BJ (cell line): ENCODE data around the gene TULP3. TPM values are rescaled to one million over a fixed set of nuclear protein-coding genes. Genes with fewer than 3 reads are reported as not detected.

Experiments used
- CTCF ChIA-PET: fragments of 350-600 bp; formaldehyde crosslinking; extraction: SDS; loops from one replicate; lab custom pipeline; 2021; ENCODE audit warnings: antibody characterized with exemption, inconsistent platforms; lab: Yijun Ruan, JAX
- POLR2A ChIA-PET: fragments of 300-600 bp; sonication (Branson Sonifier 250); formaldehyde crosslinking; extraction: SDS; loops from one replicate; lab custom pipeline; 2021; ENCODE audit warnings: antibody characterized with exemption; lab: Charles Lee
- DNase-seq: peaks from one replicate; pipeline ENCODE4 v3.0.0-alpha.2; 2011; ENCODE audit warnings: low read depth
- H3K27me3 ChIP-seq: 2 replicates; pipeline ENCODE4 v1.6.0; 2011; ENCODE audit warnings: low read length; ENCODE audit not compliant: control insufficient read depth, insufficient read depth
- H3K36me3 ChIP-seq: 2 replicates; pipeline ENCODE4 v1.5.1; 2011; ENCODE audit warnings: low read length; ENCODE audit not compliant: control insufficient read depth, insufficient read depth
- H3K4me3 ChIP-seq: 2 replicates; pipeline ENCODE4 v1.5.1; 2011; ENCODE audit warnings: low read depth, mild to moderate bottlenecking, control low read depth, low read length
- CTCF ChIP-seq: IDR thresholded peaks from 2 replicates; pipeline ENCODE4 v1.5.1; 2011; ENCODE audit warnings: low read depth, mild to moderate bottlenecking, control low read depth, inconsistent platforms, low read length, moderate library complexity; ENCODE audit not compliant: insufficient read depth
- polyA minus RNA-seq: library from RNA; depleted of rRNA, polyadenylated mRNA; stranded (reverse); fragments of >200 nt; gene quantifications from 2 replicates; pipeline ENCODE4 v1.2.3, GENCODE V29; 2011; rRNA and poly(A)+ RNA removed
- polyA plus RNA-seq: library from polyadenylated mRNA; depleted of rRNA; stranded (reverse); fragments of >200 nt; gene quantifications from 2 replicates; pipeline ENCODE4 v1.2.3, GENCODE V29; 2011; rRNA removed

TULP3 gene
- polyA plus RNA-seq (42.1 and 43.7 TPM in 2 replicates), polyA minus RNA-seq (27.2 and 37.3 TPM in 2 replicates)

- Histone ChIP-seq H3K27me3 (no peaks in the 10 kb centered on the region), H3K4me3 (peak within 1 kb of the TSS; percentile 87), H3K36me3 (no peaks in the 10 kb centered on the region)
- TF ChIP-seq CTCF: peak; percentile 39
- POLR2A ChIA-PET: interaction anchor here (0.7 to 1.0 kb wide), 3 partner anchors 12 to 1113 kb away, joined by 3 read pairs; no protein-coding TSS in a partner anchor
- peak; percentile 87 for DNase-seq
- CTCF ChIA-PET: interaction anchor here (0.9 to 1.4 kb wide), 3 partner anchors 12 to 140 kb away, joined by 3 to 6 read pairs (median 3); no protein-coding TSS in a partner anchor
Measured at GRCh38 chr12:2890388-2891239, at the start of gene TULP3. TULP3 (plus strand) TSS chr12:2890891; CDS start chr12:2890948, 57 bp downstream.

- POLR2A ChIA-PET: no interaction called here
- no peaks in the 10 kb centered on the region for H3K27me3 ChIP-seq
- no peak overlapping the region for H3K4me3 ChIP-seq
- CTCF ChIA-PET: no interaction called here
- no peaks in the 10 kb centered on the region for H3K36me3 ChIP-seq
- TF ChIP-seq CTCF: no peak
- DNase-seq: no peak
Measured at GRCh38 chr12:2841056-2841650, 49.5 kb upstream of the TULP3 start.

GRCh38 chr12:2842948-2843347, 47.7 kb upstream of the TULP3 start:
- CTCF ChIA-PET: interaction anchor here (1.0 kb wide), 1 partner anchor 11 kb away, joined by 3 read pairs; no protein-coding TSS in a partner anchor

GRCh38 chr12:2844786-2845185, 45.9 kb upstream of the TULP3 start:
- no peak for TF ChIP-seq CTCF
- Histone ChIP-seq H3K27me3 (no peaks in the 10 kb centered on the region), H3K36me3 (no peaks in the 10 kb centered on the region; the same call in 1 of the 2 replicates), H3K4me3 (no peak overlapping the region)
- POLR2A ChIA-PET: no interaction called here
- CTCF ChIA-PET: interaction anchor here (0.6 to 3.5 kb wide), 9 partner anchors 9 to 197 kb away, joined by 3 to 27 read pairs (median 4); partner anchors contain the start of gene TEX52
- no peak for DNase-seq

More at GRCh38 chr12:2842948-2843347, 47.7 kb upstream of the TULP3 start:
- POLR2A ChIA-PET: no interaction called here
- Histone ChIP-seq H3K27me3 (no peaks in the 10 kb centered on the region), H3K4me3 (no peak overlapping the region), H3K36me3 (no peaks in the 10 kb centered on the region)
- TF ChIP-seq CTCF: no peak
- DNase-seq: no peak

- DNase-seq: no peak
- no peaks in the 10 kb centered on the region for H3K27me3 ChIP-seq
- H3K36me3 ChIP-seq: no peaks in the 10 kb centered on the region; the same call in 1 of the 2 replicates
- no peak for TF ChIP-seq CTCF
- POLR2A ChIA-PET: no interaction called here
- CTCF ChIA-PET: interaction anchor here (0.6 to 3.5 kb wide), 9 partner anchors 10 to 197 kb away, joined by 3 to 27 read pairs (median 4); partner anchors contain the start of gene TEX52
- no peak overlapping the region for H3K4me3 ChIP-seq
Measured at GRCh38 chr12:2845280-2845679, 45.4 kb upstream of the TULP3 start.
